Activated effector memory CD4-positive, alpha-beta T cell treated with anti-CD3 and anti-CD28 coated beads, Interleukin-2, amount 50 U/mL, for 16 hours (primary cell): ENCODE data around the gene ZRANB3.
A peak's percentile ranks its signal among the peaks of the same experiment; 100 is the strongest.
"Not testable (repeated sequence)": the region's sequence is repeated elsewhere in the genome, so short reads cannot be mapped to it uniquely, and the experiment has no call there.

ENCODE experiments used
- DNase-seq: peaks from one replicate; pipeline ENCODE4 v3.0.0-alpha.2; 2020

ZRANB3 gene

DNA sequence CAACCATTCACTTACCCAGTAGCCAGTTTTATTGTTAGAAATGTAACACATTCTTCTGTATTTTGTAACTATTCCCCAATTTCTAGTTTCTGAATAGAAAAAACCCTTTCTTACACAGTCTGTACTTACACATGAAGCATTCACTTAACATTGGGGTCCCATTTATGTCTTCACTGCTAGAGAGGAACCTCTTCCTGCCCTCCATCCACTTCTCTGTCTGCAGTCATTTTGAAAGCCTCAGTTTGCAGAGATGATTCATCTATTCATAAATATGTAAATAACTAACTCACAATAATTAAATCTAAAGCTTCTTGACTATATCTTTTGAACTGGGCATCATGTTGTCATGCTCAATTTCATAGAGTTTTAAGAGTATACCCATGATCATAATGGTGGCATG, 55.9 kb downstream of the ZRANB3 start:
- DNase-seq: no peak

DNA sequence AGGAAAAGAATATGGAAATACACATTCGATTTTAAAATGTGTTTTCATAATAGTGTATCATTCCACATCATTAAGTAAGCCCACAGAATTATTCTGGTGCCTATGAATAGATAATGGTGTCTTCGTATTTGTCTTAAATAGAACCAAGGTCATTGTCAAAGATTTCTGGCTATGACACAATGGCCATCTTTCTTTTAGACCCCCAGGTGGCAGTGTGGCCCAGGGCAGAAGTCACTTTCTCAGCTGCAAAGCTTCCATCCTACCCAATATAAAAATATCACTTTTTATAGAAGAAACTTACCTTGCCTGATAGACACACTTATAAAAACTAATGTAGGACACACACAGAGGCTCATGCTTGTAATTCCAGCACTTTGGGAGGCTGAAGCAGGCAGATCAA, 57.5 kb downstream of the ZRANB3 start:
- peak; percentile 66 for DNase-seq

DNA sequence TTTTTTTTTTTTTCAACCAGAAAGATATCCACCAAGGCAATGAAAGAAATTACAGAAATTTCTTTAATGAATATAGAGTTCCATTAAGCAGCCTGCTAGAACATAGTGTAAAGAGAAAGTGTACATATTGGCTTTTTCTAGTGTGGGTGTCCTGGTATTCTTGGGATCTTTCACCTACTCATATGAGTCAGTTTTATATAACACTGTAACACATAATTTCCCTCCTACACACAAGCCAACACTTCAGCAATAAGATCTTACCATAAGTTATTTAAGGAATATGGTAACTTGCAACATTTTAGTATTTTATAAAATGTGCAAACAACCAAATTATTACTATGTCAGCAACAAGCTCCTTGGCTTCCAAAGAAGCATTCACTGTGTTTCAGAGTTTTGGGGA, 59.9 kb downstream of the ZRANB3 start:
- DNase-seq: no peak

DNA sequence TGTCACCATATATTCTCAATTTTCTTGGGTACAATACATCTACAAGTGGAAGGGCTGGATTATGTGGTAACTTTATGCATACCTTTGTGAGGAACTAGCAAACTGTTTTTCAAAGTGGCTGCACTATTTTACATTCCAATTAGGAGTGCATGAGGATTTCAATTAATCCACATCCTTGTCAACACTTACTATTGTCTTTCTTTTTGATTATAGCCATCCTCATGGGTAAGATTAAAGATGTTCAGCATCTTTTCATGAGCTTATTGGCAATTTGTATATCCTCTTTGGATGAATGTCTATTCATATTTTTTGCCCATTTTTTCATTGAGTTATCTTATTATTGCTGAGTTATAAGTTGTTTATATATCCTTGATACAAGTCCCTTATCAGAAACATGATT, 73.7 kb downstream of the ZRANB3 start:
- no peak for DNase-seq

DNA sequence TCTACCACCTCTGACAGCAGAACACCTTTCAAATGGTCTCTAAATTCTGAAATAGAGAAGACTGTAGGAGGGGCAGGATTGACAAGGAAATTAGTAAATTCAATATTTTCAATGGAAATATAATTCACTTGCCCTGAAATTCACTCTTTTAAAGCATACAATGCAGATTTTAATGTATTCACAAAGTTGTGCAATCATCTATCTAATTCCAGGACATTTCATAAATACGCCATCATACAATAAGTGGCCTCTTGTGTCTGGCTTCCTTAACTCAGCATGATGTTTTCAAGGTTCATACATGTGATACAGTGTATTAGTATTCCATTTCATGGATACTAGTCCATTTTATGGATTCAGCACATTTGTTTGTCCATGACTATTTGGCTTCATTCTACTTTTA, 74.2 kb downstream of the ZRANB3 start:
- no peak for DNase-seq

DNA sequence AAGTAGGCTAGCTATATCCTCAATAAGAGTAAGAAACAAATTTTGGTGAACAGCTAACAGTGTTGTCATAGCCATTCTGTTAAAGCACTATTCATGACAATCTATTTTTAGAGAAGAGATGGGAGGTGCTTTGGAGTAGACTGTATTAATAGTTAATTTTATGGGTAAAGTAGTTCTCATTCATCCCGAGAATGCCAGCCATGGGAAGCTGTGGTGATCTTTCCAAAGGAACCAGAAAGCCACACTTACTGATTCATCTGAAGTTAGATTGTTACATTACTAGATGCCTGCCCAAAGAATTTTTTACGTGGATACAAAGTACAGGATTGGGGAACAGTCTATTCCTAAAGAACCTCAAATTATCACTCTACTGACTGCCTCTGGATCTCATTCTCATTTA, 74.6 kb downstream of the ZRANB3 start:
- DNase-seq: no peak

DNA sequence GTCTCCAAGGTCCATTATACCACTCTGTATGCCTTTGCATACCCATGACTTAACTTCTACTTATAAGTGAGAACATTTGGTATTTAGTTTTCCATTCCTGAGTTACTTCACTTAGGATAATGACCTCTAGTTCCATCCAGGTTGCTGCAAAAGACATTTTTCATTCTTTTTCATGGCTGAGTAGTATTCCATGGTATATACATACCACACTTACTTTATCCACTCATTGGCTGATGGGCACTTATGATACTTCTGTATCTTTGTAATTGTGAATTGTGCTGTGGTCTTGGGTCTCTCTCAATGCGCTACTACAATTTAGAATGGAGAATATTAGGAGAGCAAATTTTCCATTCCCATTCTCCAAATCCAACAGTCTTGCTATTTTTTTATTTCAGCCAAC, 76.4 kb downstream of the ZRANB3 start:
- no peak for DNase-seq

DNA sequence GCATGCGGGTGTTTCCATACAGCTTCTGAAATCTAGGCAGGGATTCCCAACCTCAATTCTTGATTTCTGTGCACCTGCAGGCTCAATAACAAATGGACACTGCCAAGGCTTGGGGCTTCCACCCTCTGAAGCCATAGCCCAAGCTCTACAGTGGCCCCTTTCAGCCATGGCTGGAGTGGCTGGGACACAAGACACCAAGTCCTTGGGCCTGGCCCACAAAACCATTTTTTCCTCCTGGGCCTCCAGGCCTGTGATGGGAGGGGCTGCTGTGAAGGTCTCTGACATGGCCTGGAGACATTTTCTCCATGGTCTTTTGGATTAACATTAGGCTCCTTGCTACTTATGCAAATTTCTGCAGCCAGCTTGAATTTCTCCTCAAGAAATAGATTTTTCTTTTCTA, 78.0 kb downstream of the ZRANB3 start:
- not testable (repeated sequence) for DNase-seq

DNA sequence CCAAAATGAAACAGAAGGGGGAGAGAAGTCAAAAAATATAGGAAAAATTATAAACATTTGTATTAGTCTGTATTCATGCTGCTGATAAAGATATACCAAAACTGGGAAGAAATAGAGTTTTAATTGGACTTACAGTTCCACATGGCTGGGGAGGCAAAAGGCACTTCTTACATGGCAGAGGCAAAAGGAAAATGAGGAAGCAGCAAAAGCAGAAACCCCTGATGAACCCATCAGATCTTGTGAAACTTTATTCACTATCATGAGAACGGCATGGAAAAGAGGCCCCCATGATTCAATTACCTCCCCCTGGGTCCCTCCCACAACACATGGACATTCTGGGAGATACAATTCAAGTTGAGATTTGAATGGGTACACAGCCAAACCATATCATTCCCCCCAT, 79.1 kb downstream of the ZRANB3 start:
- DNase-seq: no peak

DNA sequence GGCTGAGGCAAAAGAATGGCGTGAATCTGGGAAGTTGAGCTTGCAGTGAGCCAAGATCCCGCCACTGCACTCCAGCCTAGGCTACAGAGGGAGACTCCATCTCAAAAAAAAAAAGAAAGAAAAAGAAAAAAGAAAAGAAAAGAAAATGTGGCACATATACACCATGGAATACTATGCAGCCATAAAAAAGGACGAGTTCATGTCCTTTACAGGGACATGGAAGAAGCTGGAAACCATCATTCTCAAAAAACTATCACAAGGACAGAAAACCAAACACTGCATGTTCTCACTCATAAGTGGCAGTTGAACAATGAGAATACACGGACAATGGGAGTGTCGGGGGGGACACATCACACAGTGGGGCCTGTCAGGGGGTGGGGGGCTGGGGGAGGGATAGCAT, 88.0 kb downstream of the ZRANB3 start:
- DNase-seq: not testable (repeated sequence)

DNA sequence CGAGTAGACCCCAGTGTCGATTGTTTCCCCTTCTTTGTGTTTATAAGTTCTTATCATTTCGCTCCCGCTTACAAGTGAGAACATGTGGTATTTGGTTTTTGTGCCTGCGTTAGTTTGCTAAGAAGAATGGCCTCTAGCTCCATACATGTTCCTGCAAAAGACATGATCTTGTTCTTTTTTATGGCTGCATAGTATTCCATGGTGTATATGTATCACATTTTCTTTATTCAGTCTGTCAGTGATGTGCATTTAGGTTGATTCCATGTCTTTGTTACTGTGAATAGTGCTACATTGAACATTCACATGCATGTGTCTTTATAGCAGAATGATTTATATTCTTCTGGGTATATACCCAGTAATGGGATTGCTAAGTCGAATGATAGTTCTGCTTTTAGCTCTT, 95.9 kb downstream of the ZRANB3 start:
- not testable (repeated sequence) for DNase-seq

DNA sequence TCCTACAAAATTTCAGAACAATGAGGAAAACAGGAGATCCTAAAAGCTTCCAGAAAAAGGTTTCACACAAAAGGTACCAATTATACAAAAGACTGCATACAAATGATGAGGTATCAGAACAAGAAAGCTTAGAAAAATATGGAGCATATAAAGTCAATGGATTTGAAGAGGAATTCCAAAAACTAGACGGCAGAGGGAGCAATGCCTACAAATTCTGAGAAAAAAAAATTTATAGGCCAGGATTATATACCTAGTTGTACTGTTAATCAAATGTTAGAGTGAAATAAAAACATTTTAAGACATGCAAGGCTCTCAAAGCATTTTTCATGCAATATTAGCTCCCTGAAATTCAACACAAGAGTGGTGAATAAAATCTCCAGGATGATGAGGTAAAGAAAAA, 106.2 kb downstream of the ZRANB3 start:
- no peak for DNase-seq

DNA sequence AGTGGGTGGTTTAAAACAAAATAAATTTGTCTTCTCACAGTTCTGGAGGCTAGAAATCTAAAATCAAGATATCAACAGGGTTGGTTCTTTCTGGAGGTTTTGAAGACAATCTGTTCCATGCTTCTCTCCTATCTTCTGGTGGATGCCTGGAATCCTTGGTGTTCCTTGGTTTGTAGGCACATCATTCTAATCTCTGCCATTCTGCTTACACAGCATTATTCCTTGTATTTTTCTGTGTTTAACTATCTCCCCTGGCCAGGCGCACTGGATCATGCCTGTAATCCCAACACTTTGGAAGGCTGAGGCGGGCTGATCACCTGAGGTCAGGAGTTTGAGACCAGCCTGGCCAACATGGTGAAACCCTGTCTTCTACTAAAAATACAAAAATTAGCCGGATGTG, 108.1 kb downstream of the ZRANB3 start:
- DNase-seq: no peak

DNA sequence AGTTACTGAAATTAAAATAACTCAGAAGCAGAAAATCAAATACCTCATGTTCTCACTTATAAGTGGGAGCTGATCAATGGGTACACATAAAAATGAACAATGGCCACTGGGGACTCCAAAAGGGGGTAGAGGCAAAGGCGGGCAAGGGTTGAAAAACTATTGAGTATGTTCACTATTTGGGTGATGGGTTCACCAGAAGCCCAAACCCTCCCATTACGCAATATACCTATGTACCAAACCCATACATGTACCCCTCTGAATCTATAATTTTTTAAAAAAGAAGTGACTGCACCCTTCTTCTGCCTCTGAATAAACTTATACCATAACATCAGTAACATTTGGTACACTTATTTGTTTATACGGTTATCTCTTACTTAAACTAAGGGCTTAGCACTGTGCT, 119.4 kb downstream of the ZRANB3 start:
- DNase-seq: no peak

DNA sequence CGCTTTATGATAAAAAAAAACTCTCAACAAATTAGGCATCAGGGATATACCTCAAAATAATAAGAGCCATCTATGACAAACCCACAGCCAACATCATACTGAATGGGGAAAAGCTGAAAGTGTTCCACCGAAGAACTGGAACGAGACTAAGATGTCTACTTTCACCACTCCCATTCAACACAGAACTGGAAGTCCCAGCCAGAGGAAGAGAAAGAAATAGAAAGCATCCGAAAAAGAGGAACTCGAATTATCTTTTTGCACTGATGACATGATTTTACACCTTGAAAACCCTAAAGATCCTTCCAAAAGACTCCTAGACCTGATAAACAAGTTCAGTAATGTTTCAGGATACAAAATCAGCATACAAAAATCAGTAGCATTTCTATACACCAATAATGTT, 121.6 kb downstream of the ZRANB3 start:
- no peak for DNase-seq

DNA sequence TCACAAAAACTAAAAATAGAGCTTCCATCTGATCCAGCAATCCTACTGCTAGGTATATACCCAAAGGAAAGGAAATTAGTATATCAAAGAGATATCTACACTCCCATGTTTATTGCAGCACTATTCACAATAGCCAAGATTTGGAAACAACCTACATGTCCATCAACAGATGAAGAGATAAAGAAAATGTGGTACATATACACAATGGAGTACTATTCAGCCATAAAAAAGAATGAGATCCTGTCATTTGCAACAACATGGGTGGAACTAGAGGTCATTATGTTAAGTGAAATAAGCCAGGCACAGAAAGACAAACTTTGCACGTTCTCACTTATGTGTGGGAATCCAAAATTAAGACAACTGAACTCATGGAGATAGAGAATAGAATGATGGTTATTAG, 134.8 kb downstream of the ZRANB3 start:
- not testable (repeated sequence) for DNase-seq

DNA sequence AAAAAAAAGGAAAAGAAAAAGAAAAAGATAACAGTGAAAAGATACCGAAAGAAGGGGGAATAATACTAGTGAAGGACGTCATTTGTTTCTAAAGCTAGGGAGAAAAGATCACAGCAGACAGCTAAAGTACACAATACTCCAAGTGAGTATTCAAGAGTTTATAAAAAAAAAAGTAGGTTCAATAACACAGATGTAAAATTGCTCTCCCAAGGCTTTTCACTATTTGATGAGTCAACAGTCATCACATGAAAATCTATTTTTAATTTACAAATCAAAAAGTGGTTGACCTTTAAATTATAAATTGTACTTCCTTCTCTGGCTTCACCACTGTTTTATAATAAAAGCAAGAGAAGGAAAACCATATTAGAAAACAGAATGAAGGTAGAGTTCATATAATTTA, 144.0 kb downstream of the ZRANB3 start:
- DNase-seq: no peak

DNA sequence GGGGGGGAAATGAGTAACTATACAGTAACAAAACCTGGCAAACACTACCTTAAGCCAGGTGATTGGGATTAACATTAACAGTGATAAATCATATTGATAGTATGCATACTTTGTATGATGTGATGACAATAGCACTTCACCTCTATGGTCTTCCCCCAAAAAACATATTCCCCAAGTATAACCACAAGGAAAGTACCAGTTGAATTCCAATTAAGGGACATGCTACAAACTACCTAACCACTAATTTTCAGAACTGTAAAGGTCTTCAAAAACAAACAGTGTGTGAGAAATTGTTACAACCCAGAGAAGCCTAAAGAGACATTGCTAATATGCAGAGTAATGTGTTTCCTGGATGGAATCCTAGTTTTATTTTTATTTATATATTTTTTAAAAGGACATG, 152.4 kb downstream of the ZRANB3 start:
- no peak for DNase-seq

DNA sequence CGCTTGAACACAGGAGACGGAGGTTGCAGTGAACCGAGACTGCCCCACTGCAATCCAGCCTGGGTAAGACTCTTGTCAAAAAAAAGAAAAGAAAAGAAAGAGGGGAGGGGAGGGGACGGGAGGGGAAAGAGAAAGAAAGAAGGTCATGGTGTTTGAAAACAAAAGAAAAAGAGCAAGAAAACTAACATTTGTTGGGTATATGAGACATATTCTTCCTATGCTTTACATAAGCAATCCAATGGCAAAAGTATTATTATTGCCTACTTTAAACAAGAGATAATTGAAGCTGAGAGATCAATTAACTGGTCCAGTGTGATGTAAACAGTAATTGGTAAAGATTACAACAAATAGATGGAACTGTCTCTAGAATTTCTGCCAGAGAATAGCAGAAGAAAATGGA, 157.3 kb downstream of the ZRANB3 start:
- DNase-seq: no peak

DNA sequence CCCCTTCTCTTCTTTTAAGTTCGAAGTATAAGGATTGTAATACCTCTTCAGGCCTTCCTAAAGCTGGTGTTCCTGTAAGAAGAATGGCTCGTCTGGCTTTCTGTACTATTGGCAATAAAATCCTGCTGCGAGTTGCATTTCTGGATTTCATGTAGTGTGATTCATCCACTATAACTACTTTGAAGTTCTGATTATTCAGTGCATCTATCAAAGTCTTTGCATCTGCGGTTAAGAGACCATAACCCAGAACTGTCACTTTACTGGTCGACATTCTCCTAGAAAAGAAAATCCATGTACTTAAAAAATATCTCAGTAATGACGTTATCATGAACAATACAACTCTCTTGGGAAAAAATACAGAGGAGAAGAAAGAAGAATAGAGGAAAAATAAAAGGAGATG, 181.1 kb downstream of the ZRANB3 start:
- no peak for DNase-seq

DNA sequence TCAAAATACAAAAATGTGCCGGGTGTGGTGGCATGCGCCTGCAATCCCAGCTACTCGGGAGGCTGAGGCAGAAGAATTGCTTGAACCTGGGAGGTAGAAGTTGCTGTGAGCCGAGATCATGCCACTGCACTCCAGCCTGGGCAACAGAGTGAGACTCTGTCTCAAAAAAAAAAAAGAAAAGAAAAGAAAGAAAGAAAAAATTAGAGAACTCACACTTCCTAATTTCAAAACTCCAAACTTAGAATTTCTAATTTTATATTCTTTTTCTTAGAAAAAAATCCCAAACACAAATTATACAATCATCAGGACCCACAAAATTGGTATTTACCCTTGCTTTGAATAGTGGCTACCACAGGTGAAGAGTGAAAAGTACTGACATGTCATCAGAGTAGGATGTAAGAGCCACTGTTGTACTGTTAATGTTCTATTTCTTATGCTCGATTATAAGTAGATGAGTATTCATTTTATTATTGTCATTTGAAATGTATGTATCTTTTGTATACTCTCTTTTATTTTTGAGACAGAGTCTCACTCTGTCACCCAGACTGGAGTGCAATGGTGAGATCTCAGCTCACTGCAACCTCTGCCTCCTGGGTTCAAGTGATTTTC, 182.8 kb downstream of the ZRANB3 start:
- DNase-seq: not testable (repeated sequence)

DNA sequence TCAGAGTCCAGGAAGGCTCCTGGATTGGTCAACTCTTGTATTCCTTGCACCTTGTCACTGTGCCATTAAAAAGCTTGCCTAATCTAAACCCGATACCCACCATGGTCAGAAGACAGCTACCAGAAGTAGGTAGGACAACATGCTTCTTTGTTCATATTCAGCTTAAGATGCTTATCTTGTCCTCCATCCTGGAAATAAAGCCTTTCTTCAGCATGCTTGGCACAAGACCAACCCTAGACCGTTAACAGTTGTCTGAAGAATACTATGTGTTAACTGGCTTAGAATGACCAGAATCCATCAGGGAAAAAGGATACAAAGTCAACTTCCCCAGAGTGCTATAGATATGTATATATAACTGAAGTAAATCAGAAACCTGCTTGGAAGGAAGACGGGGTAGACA, 193.9 kb downstream of the ZRANB3 start:
- DNase-seq: no peak

DNA sequence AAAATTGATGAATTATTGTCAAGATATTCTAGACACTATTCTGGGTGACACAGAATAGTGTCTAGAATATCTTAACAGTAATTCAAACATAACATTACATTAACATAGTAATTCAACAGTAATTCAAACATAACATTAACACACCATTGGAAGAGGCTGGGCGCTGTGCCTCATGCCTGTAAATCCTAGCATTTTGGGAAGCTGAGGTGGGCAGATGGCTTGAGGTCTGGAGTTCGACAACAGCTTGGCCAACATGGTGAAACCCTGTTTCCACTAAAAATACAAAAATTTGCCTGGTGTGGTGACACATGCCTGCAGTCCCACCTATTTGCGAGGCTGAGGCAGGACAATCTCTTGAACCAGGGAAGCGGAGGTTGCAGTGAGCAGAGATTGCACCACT, 195.8 kb downstream of the ZRANB3 start:
- no peak for DNase-seq

DNA sequence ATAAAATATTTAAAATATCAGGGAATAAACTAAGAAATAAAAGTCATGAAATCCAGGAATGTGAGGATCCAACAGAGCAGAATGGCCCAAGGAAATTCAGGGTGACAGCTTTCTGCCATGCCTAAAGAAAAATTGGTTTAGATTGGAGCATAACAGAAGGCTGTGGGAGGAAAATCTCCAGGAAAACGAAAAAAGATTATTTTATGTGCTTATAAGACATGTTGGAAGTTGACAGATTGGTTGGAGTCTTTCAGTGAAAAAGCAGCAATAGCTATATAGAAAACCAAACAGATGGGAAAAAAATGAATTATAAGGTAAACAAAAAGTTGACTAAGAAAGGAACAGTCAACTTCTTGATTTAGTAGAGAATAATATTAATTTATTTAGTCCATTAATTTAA, 203.9 kb downstream of the ZRANB3 start:
- DNase-seq: no peak

DNA sequence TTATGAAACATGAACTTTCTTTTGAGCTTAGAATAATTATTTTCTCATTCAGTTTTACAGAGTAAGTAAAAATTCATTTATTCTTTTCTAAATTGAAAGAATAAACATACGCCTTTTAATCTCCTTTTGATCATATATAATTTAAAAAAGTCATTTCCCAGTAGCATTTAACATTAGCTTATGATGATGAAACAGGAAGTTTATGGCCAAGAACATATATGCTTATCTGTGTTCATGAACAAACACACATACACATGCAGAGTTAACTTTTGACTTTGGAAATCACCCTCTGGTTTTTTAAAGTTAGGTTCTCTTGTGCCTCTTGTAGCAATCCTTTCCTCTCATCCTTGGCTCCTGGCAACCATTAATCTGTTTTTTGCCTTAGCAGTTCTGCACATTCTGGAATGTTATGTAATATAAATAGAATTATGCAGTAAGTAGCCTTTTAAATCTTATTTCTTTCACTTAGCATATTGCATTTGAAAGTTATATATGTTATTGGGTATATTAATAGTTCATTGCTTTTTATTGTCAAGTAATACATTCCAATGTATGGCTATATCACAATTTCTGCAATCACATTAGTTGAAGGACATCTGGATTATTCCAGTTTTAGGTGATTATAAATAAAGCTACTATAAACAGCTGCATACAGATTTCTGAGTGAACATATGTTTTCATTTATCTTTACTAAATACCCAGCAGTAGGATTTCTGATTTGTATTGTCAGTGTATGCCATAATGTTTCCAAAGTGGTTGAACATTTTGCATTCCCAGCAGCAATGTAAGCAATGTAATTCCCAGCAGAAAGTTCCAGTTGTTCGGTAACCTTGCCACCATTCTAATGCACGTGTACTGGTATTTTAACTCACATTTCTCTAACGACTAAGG, 210.3 kb downstream of the ZRANB3 start:
- no peak for DNase-seq
